Neuronal stem cell (in vitro differentiated cells): ENCODE measurements around the gene STPG3.
"Not testable (repeated sequence)": the region's sequence is repeated elsewhere in the genome, so short reads cannot be mapped to it uniquely, and the experiment has no call there.

Experiments used
- DNase-seq: peaks from one replicate; pipeline ENCODE4 v3.0.0-alpha.2; 2013; ENCODE audit warnings: low spot score
- H2AFZ ChIP-seq: one replicate; pipeline ENCODE4 v1.6.1; 2013; ENCODE audit warnings: mild to moderate bottlenecking, low read length, inconsistent platforms
- H2AK5ac ChIP-seq: 2 replicates; pipeline ENCODE4 v1.6.1; 2013; ENCODE audit warnings: low read depth, mild to moderate bottlenecking, inconsistent platforms, low read length, moderate library complexity, mixed read lengths
- H2BK120ac ChIP-seq: 2 replicates; pipeline ENCODE4 v1.6.1; 2013; ENCODE audit warnings: low read depth, mild to moderate bottlenecking, inconsistent platforms, low read length, moderate library complexity, mixed read lengths
- H2BK12ac ChIP-seq: one replicate; pipeline ENCODE4 v1.6.1; 2013; ENCODE audit warnings: low read length, inconsistent platforms
- H2BK15ac ChIP-seq: 2 replicates; pipeline ENCODE4 v1.6.1; 2013; ENCODE audit warnings: mild to moderate bottlenecking, low read length, inconsistent platforms, mixed read lengths
- H2BK5ac ChIP-seq: one replicate; pipeline ENCODE4 v1.6.1; 2013; ENCODE audit warnings: inconsistent platforms, mild to moderate bottlenecking, low read length, moderate library complexity
- H3K14ac ChIP-seq: one replicate; pipeline ENCODE4 v1.6.1; 2013; ENCODE audit warnings: low read length, inconsistent platforms
- H3K18ac ChIP-seq: 2 replicates; pipeline ENCODE4 v1.6.1; 2013; ENCODE audit warnings: low read length, inconsistent platforms
- H3K23ac ChIP-seq: 2 replicates; pipeline ENCODE4 v1.6.1; 2013; ENCODE audit warnings: low read depth, mild to moderate bottlenecking, mixed read lengths, low read length, inconsistent platforms; ENCODE audit not compliant: poor library complexity
- H3K27ac ChIP-seq: replicated peaks from 3 replicates; pipeline ENCODE4 v1.5.1; 2013; ENCODE audit warnings: low read length, inconsistent platforms
- H3K27me3 ChIP-seq, 3 experiments: 2 replicates each; pipeline ENCODE4 v1.6.1; 2013; ENCODE audit warnings: low read length in 3 of 3, mild to moderate bottlenecking in 2 of 3, inconsistent platforms in 1 of 3, low read depth in 1 of 3, mixed read lengths in 1 of 3, moderate library complexity in 1 of 3; ENCODE audit not compliant: control insufficient read depth in 3 of 3, insufficient read depth in 3 of 3
- H3K36me3 ChIP-seq, 2 donors: replicated peaks in 1 of 2; 2 replicates each; pipeline ENCODE4 v1.6.1; 2013; ENCODE audit warnings: low read length in 2 of 2; ENCODE audit not compliant: control insufficient read depth in 2 of 2, insufficient read depth in 2 of 2
- H3K4ac ChIP-seq: 2 replicates; pipeline ENCODE4 v1.6.1; 2013; ENCODE audit warnings: inconsistent platforms, mild to moderate bottlenecking, low read length, moderate library complexity
- H3K4me1 ChIP-seq, 2 donors: 1 replicate in 1 of 2; 2 replicates in 1 of 2; pipeline ENCODE4 v1.6.1; 2013; ENCODE audit warnings: low read length in 2 of 2, low read depth in 1 of 2; ENCODE audit not compliant: control insufficient read depth in 2 of 2, insufficient read depth in 1 of 2
- H3K4me2 ChIP-seq: one replicate; pipeline ENCODE4 v1.6.1; 2013; ENCODE audit warnings: mild to moderate bottlenecking, low read length, inconsistent platforms; ENCODE audit not compliant: insufficient read depth, poor library complexity, severe bottlenecking
- H3K4me3 ChIP-seq, 2 donors: 2 replicates each; pipeline ENCODE4 v1.5.1; 2013; ENCODE audit warnings: low read length in 2 of 2, mild to moderate bottlenecking in 2 of 2, inconsistent platforms in 1 of 2, moderate library complexity in 1 of 2
- H3K79me1 ChIP-seq: one replicate; pipeline ENCODE4 v1.6.1; 2013; ENCODE audit warnings: low read depth, mild to moderate bottlenecking, inconsistent platforms, low read length, moderate library complexity
- H3K9ac ChIP-seq: one replicate; pipeline ENCODE4 v1.6.1; 2013; ENCODE audit warnings: mild to moderate bottlenecking, low read depth, low read length, inconsistent platforms; ENCODE audit not compliant: poor library complexity
- H3K9me3 ChIP-seq, 2 donors: replicated peaks in 1 of 2; 2 replicates each; pipeline versions ENCODE3 to v1.6.1; 2013; ENCODE audit warnings: low read length in 2 of 2, mild to moderate bottlenecking in 2 of 2, inconsistent platforms in 1 of 2, low read depth in 1 of 2, mixed read lengths in 1 of 2, moderate library complexity in 1 of 2; ENCODE audit not compliant: control insufficient read depth in 2 of 2, insufficient read depth in 1 of 2
- H4K8ac ChIP-seq: one replicate; pipeline ENCODE4 v1.6.1; 2013; ENCODE audit warnings: low read depth, mild to moderate bottlenecking, inconsistent platforms, low read length, moderate library complexity
- H4K91ac ChIP-seq: one replicate; pipeline ENCODE4 v1.6.1; 2013; ENCODE audit warnings: low read length, low read depth, mild to moderate bottlenecking, inconsistent platforms; ENCODE audit not compliant: poor library complexity
- WGBS, 2 donors: extraction: QIAGEN DNeasy Blood & Tissue Kit; methylation state at CpG; one replicate each; pipeline ENCODE4 v1.1.7; 2013; ENCODE audit warnings: missing lambda C conversion rate in 2 of 2, mixed read lengths in 1 of 2; ENCODE audit not compliant: insufficient read length in 2 of 2, insufficient replicate concordance in 1 of 2; ENCODE audit errors: extremely low coverage in 2 of 2; 5-methylcytosine and 5-hydroxymethylcytosine counted together

Gene STPG3

DNA sequence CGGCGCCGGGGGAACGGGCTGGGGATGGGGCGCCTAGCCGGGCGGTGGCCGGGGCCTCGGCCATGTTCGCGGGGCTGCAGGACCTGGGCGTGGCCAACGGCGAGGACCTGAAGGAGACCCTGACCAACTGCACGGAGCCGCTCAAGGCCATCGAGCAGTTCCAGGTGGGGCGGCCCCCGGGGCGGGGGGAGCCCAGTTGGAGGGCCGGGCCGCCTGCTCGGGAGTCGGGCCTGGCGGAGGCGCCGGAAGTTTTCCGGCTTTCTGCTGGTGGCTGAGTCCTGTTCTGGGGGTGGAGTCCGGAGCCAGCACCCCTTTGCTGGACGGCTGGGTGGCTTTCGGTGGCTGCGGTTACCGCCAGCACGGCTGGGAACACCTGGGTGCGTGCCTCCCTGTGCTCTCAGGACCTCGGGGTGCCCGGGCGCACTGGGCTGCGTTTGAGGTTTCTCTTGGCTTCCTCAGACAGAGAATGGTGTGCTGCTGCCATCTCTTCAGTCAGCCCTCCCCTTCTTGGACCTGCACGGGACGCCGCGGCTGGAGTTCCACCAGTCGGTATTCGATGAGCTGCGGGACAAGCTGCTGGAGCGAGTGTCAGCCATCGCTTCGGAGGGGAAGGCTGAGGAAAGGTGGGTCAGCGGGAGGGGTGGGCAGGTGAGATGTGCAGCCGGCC is 4.5 kb downstream of the STPG3 start:
- Histone ChIP-seq H2BK120ac (no peak overlapping the region), H3K14ac (no peak overlapping the region), H3K36me3 (peaks cover 17 to 34% of the 10 kb centered on the region in 2 donors), H4K91ac (no peak overlapping the region), H3K4me3 (peak overlapping the region; percentile 96 to 100), H3K4me2 (peak overlapping the region; percentile 80), H2BK5ac (peak overlapping the region; percentile 93), H3K9me3 (no peaks in the 10 kb centered on the region), H2AFZ (peak overlapping the region; percentile 96), H3K79me1 (peaks cover 12% of the 10 kb centered on the region), H2AK5ac (peak overlapping the region; percentile 76), H3K27me3 (no peaks in the 10 kb centered on the region), H3K18ac (peak overlapping the region; percentile 92), H4K8ac (peak overlapping the region; percentile 29), H3K23ac (peak overlapping the region; percentile 70), H3K4ac (peak overlapping the region; percentile 38), H3K9ac (peak overlapping the region; percentile 97), H2BK15ac (peak overlapping the region; percentile 67), H3K27ac (no peak overlapping the region), H2BK12ac (no peak overlapping the region), H3K4me1 (peaks cover 19 to 44% of the 10 kb centered on the region in 2 donors)
- DNase-seq, result no peak
- WGBS, 2 donors, result no CpG with 5 or more reads among the region's 51 CpGs

DNA sequence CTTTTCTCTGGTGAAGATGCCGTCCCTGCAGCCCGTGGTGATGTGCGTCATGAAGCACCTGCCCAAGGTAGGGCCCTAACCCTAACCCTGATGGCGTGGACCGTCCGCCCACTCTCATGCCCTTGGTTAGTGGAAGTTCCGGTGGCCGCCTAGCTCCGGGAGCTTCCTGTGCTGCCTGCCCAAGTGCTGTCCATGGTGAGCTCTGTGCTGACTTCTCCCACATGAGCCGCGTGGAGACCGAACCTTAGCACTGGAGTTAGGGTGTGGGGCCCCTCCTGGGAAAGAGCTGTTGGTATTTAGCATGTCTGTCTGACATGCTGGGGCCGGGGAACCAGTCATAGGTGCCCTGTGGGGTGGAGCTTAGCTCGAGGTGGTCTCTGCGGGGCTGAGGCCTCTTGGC is 5.3 kb downstream of the STPG3 start:
- Histone ChIP-seq H3K14ac (no peak overlapping the region), H3K4me1 (peaks cover 14 to 36% of the 10 kb centered on the region in 2 donors), H3K9ac (peak overlapping the region; percentile 97), H2BK120ac (no peak overlapping the region), H2BK15ac (no peak overlapping the region), H3K4ac (no peak overlapping the region), H3K79me1 (peaks cover 12% of the 10 kb centered on the region), H3K9me3 (no peaks in the 10 kb centered on the region), H2BK5ac (no peak overlapping the region), H4K8ac (no peak overlapping the region), H3K4me2 (peak overlapping the region; percentile 80), H3K27me3 (no peaks in the 10 kb centered on the region), H4K91ac (no peak overlapping the region), H3K23ac (peak overlapping the region; percentile 70), H2BK12ac (no peak overlapping the region), H3K4me3 (peak overlapping the region; percentile 96 to 100), H2AK5ac (peak overlapping the region; percentile 76), H2AFZ (no peak overlapping the region), H3K36me3 (peaks cover 17 to 34% of the 10 kb centered on the region in 2 donors), H3K27ac (no peak overlapping the region), H3K18ac (no peak overlapping the region)
- DNase-seq, result no peak
- WGBS, 2 donors, result no CpG with 5 or more reads among the region's 15 CpGs

DNA sequence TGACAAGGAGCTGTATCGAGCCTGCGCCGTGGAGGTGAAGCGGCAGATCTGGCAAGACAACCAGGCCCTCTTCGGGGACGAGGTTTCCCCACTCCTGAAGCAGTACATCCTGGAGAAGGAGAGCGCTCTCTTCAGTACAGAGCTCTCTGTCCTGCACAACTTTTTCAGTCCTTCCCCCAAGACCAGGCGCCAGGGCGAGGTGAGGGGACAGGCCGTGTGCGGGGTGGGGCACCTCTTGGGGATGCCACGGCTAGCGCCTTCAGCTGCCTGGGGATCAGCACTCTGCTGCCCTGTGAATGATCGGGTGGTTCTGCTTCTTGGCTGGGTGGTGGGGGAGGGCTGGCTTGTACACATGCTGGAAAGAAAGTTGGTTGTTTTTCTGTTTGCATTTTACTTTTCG is 5.8 kb downstream of the STPG3 start:
- no CpG with 5 or more reads among the region's 15 CpGs for WGBS, 2 donors
- no peak overlapping the region for H4K91ac ChIP-seq
- H3K79me1 ChIP-seq, result peaks cover 12% of the 10 kb centered on the region
- H3K4me2 ChIP-seq, result no peak overlapping the region
- no peak overlapping the region for H3K18ac ChIP-seq
- no peaks in the 10 kb centered on the region for H3K9me3 ChIP-seq
- H2BK120ac ChIP-seq, result no peak overlapping the region
- peaks cover 14 to 31% of the 10 kb centered on the region in 2 donors for H3K4me1 ChIP-seq
- no peak overlapping the region for H2BK12ac ChIP-seq
- peak overlapping the region in 1 of 2 donors; percentile 100 for H3K4me3 ChIP-seq
- H2AK5ac ChIP-seq, result no peak overlapping the region
- H3K36me3 ChIP-seq, result peaks cover 17 to 38% of the 10 kb centered on the region in 2 donors
- H3K9ac ChIP-seq, result no peak overlapping the region
- no peak overlapping the region for H3K14ac ChIP-seq
- no peak overlapping the region for H2BK15ac ChIP-seq
- no peak overlapping the region for H3K4ac ChIP-seq
- H4K8ac ChIP-seq, result no peak overlapping the region
- no peak overlapping the region for H2BK5ac ChIP-seq
- H3K27ac ChIP-seq, result no peak overlapping the region
- no peak overlapping the region for H2AFZ ChIP-seq
- no peaks in the 10 kb centered on the region for H3K27me3 ChIP-seq
- DNase-seq, result no peak
- no peak overlapping the region for H3K23ac ChIP-seq

DNA sequence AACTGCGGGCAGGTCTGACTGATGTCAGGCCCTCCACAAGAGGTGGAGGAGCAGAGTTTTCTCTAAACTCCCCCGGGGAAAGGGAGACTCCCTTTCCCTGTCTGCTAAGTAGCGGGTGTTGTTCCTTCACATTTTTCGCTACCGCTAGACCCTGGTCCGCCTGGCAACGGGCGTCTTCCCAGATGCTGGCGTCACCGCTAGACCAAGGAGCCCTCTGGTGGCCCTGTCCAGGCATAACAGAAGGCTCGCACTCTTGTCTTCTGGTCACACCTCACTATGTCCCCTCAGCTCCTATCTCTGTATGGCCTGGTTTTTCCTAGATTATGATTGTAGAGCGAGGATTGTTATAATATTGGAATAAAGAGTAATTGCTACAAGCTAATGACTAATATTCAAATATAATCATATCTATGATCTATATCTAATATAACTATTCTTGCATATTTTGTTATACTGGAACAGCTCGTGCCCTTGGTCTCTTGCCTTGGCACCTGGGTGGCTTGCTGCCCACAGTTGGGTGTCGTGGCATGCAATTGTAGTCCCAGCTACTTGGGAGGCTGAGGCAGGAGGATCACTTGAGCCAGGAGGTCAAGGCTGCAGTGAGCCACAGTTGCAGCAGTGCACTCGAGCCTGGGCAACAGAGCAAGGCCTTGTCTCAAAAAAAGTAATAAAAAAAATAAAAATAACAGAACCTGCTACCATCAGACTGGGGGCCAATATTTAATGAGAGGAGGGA is 11.3 kb downstream of the STPG3 start:
- not testable (repeated sequence) for H3K4me1 ChIP-seq, DNase-seq

More for the DNA sequence above, 11.3 kb downstream of the STPG3 start:
- H3K9me3 ChIP-seq, H3K23ac ChIP-seq, H4K8ac ChIP-seq, H2BK15ac ChIP-seq, H3K27me3 ChIP-seq, H2BK5ac ChIP-seq, H3K14ac ChIP-seq, H3K79me1 ChIP-seq, H3K4ac ChIP-seq, H3K4me2 ChIP-seq, H4K91ac ChIP-seq, H2BK120ac ChIP-seq, H2AK5ac ChIP-seq, H3K4me3 ChIP-seq, H3K27ac ChIP-seq, H3K9ac ChIP-seq, H2AFZ ChIP-seq, H3K18ac ChIP-seq, H2BK12ac ChIP-seq: not testable (repeated sequence)
- WGBS, 2 donors, result no CpG with 5 or more reads among the region's 15 CpGs
- peaks cover 35 to 73% of the 10 kb centered on the region in 2 donors for H3K36me3 ChIP-seq
